Activated CD4-positive, alpha-beta T cell treated with anti-CD3 and anti-CD28 coated beads, Interleukin-2, amount 50 U/mL, for 4 hours (primary cell): ENCODE data around the gene BTNL3.

Experiments used
- DNase-seq, 2 experiments: peaks; one replicate each; pipeline ENCODE4 v3.0.0-alpha.2; 2020

Gene BTNL3

DNA sequence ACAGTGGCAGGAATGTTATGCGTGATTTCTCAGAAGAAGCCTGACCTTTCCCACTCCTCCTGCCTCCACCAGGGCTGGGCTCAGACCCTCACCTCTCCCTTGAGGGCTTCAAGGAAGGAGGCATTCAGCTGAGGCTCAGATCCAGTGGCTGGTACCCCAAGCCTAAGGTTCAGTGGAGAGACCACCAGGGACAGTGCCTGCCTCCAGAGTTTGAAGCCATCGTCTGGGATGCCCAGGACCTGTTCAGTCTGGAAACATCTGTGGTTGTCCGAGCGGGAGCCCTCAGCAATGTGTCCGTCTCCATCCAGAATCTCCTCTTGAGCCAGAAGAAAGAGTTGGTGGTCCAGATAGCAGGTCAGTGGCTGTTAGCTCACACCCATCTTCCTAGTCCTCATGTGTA, 61.4 kb downstream of the BTNL3 start:
- no peak for DNase-seq

- no peak for DNase-seq
Measured at GRCh38 chr5:181051841-181052671, 63.4 kb downstream of the BTNL3 start.

DNA sequence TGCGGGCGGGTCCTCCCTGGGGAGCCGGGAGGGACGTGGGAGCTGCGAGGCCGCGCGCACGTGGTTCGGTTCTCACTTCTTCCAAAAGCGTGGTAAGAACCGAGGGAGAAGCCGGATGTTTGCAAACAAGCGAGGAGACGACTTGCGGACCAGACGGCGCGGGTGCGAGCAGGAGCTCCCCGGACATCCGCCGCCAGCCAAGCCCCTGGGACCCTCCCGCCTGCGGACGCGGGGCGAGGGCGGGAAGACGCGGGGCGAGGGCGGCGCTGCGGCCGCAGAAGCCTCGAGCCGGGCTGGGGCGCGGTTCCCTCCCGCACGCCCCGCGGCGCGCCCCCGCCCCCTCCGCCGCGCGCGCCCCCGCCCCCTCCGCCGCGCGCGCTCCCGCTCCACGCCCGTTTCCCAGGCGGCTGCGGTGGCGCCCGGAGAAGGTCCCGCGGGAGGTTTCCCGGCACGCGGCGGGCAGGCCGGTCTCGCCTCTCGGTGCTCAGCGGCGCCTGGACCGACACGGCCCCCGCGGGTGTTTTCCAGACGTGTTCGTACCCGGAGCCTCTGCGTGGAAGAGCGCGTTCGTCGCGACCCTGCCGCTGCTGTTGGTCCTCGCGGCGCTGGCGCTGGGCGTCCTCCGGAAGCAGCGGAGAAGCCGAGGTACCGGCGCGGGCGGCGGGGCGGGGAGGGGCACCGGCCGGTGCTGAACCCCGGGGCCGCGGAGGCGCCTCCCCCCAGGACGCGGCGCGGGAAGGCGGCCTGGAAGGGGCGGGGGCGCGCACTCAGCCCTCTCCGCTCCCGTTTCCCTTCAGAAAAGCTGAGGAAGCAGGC, 64.2 kb downstream of the BTNL3 start:
- no peak for DNase-seq

GRCh38 chr5:181053488-181054121, 65.0 kb downstream of the BTNL3 start:
- no peak for DNase-seq

DNA sequence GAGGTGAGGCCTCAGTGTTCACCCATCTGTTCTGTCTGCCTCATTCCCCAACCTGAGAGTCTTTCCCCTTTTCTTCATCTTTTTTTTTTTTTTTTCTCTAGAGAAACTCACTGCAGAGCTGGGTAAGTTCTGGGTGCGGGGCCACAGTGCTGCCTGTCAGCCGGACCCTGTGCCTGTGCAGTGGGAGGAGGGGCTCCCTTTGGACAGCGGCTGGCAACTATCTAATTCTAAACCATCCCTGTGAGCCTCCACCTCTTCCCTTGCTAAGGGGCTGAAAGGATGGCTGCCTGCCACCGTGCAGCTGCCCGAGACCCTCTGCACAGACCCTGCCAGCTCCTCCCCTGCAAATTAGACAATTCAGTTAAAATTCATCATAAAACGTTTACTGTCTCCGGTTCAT, 65.5 kb downstream of the BTNL3 start:
- DNase-seq: no peak

DNA sequence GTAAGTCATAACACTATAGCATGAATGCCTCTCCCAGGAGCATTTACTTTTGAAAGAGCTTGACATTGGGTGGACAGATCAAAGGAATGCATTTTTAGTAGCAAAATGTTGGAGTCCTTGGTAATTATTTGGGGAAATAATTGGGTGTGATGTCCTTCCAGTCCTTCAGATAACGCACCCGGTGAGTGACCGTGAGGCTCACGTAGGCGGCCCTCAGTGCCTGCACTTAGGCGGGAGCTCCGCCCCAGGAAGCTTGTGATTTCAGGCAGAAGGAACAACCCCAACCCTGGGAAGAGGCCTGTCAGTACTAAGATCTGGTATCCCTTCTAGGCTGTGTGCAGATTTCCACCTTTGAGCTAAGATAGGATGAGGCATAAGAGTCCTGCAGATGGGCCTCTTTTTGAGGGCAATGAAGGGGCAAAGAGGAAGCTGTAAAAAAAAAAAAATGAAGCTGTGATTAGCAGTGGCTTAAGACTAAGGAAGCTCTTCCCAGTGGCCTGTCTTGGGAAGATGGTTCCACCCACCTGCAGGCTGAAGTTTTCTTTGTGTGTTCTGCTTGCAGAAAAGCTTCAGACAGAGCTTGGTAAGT, 66.3 kb downstream of the BTNL3 start:
- DNase-seq: no peak
